GM18498 (cell line): ENCODE data around the gene SERTAD3.
A peak's percentile ranks its signal among the peaks of the same experiment; 100 is the strongest.
"Not testable (repeated sequence)": the region's sequence is repeated elsewhere in the genome, so short reads cannot be mapped to it uniquely, and the experiment has no call there.

Source experiments
- ATAC-seq: cut with Tn5 transposase; IDR thresholded peaks from one replicate; pipeline ENCODE4 v1.9.1; 2021; ENCODE audit warnings: mild to moderate bottlenecking, moderate library complexity; ENCODE audit not compliant: unreplicated experiment

SERTAD3 gene

GRCh38 chr19:40428197-40428596, 15.9 kb downstream of the SERTAD3 start:
- ATAC-seq = not testable (repeated sequence)

GRCh38 chr19:40425450-40426287, 18.5 kb downstream of the SERTAD3 start, which contains the start of gene SERTAD1:
Gene SERTAD1, minus strand, starts transcription at chr19:40425992. Its CDS starts 2,446 bp downstream, at chr19:40423546.
- ATAC-seq = peak; percentile 79

GRCh38 chr19:40424637-40425449, 19.3 kb downstream of the SERTAD3 start:
- no peak for ATAC-seq

- ATAC-seq = no peak
Measured at GRCh38 chr19:40423938-40424337, 20.2 kb downstream of the SERTAD3 start.

- ATAC-seq = no peak
Measured at GRCh38 chr19:40422748-40423566, 21.2 kb downstream of the SERTAD3 start.

GRCh38 chr19:40421993-40422747, 22.0 kb downstream of the SERTAD3 start:
- no peak for ATAC-seq

- ATAC-seq = peak; percentile 39
Measured at GRCh38 chr19:40420766-40421765, 23.1 kb downstream of the SERTAD3 start.

GRCh38 chr19:40420451-40420765, 23.7 kb downstream of the SERTAD3 start:
- ATAC-seq = no peak

- no peak for ATAC-seq
Measured at GRCh38 chr19:40419780-40420179, 24.4 kb downstream of the SERTAD3 start.

- no peak for ATAC-seq
Measured at GRCh38 chr19:40419066-40419612, 25.0 kb downstream of the SERTAD3 start.

GRCh38 chr19:40418040-40418439, 26.1 kb downstream of the SERTAD3 start:
- ATAC-seq = no peak

- ATAC-seq = no peak
Measured at GRCh38 chr19:40417643-40417981, 26.5 kb downstream of the SERTAD3 start.

- ATAC-seq = no peak
Measured at GRCh38 chr19:40416918-40417642, 27.1 kb downstream of the SERTAD3 start.

- ATAC-seq = no peak
Measured at GRCh38 chr19:40415768-40416167, 28.4 kb downstream of the SERTAD3 start.

- no peak for ATAC-seq
Measured at GRCh38 chr19:40414542-40415535, 29.3 kb downstream of the SERTAD3 start.

GRCh38 chr19:40413291-40413845, 30.8 kb downstream of the SERTAD3 start, which contains the start of gene PRX:
Gene PRX, minus strand, starts transcription at chr19:40413378. Its CDS starts 5,446 bp downstream, at chr19:40407932.
- ATAC-seq = no peak

GRCh38 chr19:40412866-40413265, 31.3 kb downstream of the SERTAD3 start:
- ATAC-seq = no peak
